HepG2 (cell line): ENCODE results near the gene DSTN. TPM values are rescaled to one million over a fixed set of nuclear protein-coding genes. Genes with fewer than 3 reads are reported as not detected.
A peak's percentile ranks its signal among the peaks of the same experiment; 100 is the strongest.

ENCODE experiments used
- ATF7 ChIP-seq, 2 experiments: fragments of 450-650 bp in 1 of 2; sonication (generic) in 1 of 2; formaldehyde crosslinking in 1 of 2; IDR thresholded peaks; 2 replicates each; pipeline versions ENCODE4 v1.4.0 to v1.6.1; 2016 to 2020; ENCODE audit warnings: antibody characterized with exemption in 1 of 2, mild to moderate bottlenecking in 1 of 2, missing genetic modification reagents in 1 of 2
- CENPT ChIP-seq: sonication (generic); formaldehyde crosslinking; IDR thresholded peaks from 2 replicates; pipeline ENCODE4 v1.8.0; 2022; ENCODE audit warnings: low read depth, mild to moderate bottlenecking, moderate library complexity, missing genetic modification reagents
- KDM2A ChIP-seq: sonication (generic); formaldehyde crosslinking; IDR thresholded peaks from 2 replicates; pipeline ENCODE4 v1.4.0; 2020; ENCODE audit warnings: low read depth, missing genetic modification reagents, borderline replicate concordance
- REPIN1 ChIP-seq: sonication (generic); formaldehyde crosslinking; IDR thresholded peaks from 2 replicates; pipeline ENCODE4 v1.8.0; 2022; ENCODE audit warnings: missing genetic modification reagents, low read depth, mild to moderate bottlenecking, borderline replicate concordance
- SNRNP70 ChIP-seq: fragments of 200-400 bp; formaldehyde crosslinking; IDR thresholded peaks from 2 replicates; pipeline ENCODE4 v1.6.1; 2017; ENCODE audit warnings: mild to moderate bottlenecking, low read depth, low read length, moderate library complexity
- SUZ12 ChIP-seq: fragments of 150-350 bp; IDR thresholded peaks from 2 replicates; pipeline ENCODE4 v1.6.1; 2014; ENCODE audit warnings: low read depth, low read length
- polyA plus RNA-seq, 8 experiments: library from polyadenylated mRNA; depleted of rRNA in 3 of 8; stranded (reverse) in 7 of 8; unstranded in 1 of 8; fragments of >200 nt; fragmentation: Illumina TruSeq in 4 of 8; extraction: Trizol in 4 of 8; gene quantifications; 2 replicates each; pipeline versions ENCODE4 v1.2.1 to v1.2.3, GENCODE V29; 2011 to 2016; ENCODE audit warnings: low read depth in 4 of 8, missing spikeins in 1 of 8, mixed read lengths in 1 of 8; ENCODE audit not compliant: insufficient read depth in 1 of 8
- total RNA-seq, 5 experiments: library from RNA; depleted of rRNA; stranded (reverse); fragments of >200 nt; fragmentation: Illumina TruSeq; extraction: Trizol; gene quantifications; 2 replicates each; pipeline ENCODE4 v1.2.3, GENCODE V29; 2016; ENCODE audit warnings: low read depth in 1 of 5
- TF ChIP-seq, protein P1 (sequence below): sonication (generic); formaldehyde crosslinking; IDR thresholded peaks from 2 replicates; pipeline ENCODE4 v1.4.0; 2020; ENCODE audit warnings: missing genetic modification reagents
- TF ChIP-seq, protein P2 (sequence below), 2 experiments: sonication (generic) in 1 of 2; formaldehyde crosslinking in 1 of 2; IDR thresholded peaks; 2 replicates each; pipeline versions ENCODE4 v1.4.0 to v1.6.1; 2016 to 2020; ENCODE audit warnings: borderline replicate concordance in 1 of 2, low read depth in 1 of 2, mild to moderate bottlenecking in 1 of 2, missing genetic modification reagents in 1 of 2
- TF ChIP-seq, protein P3 (sequence below): IDR thresholded peaks from 2 replicates; pipeline ENCODE4 v1.6.1; 2012; ENCODE audit warnings: low read depth, low read length, improper control_type of control experiment
- TF ChIP-seq, protein P4 (sequence below): sonication (generic); formaldehyde crosslinking; IDR thresholded peaks from 2 replicates; pipeline ENCODE4 v1.5.0; 2020; ENCODE audit warnings: mild to moderate bottlenecking, missing genetic modification reagents
- TF ChIP-seq, protein P5 (sequence below): sonication (generic); formaldehyde crosslinking; conservative IDR thresholded peaks from 2 replicates; pipeline ENCODE4 v1.4.0; 2020; ENCODE audit warnings: missing genetic modification reagents

Gene DSTN
- total and polyA plus RNA-seq, 2 of the 13 experiments (the other 11 are each of a cell fraction or from before 2014, with no cell fraction given), result 27.6 to 106 TPM

DNA sequence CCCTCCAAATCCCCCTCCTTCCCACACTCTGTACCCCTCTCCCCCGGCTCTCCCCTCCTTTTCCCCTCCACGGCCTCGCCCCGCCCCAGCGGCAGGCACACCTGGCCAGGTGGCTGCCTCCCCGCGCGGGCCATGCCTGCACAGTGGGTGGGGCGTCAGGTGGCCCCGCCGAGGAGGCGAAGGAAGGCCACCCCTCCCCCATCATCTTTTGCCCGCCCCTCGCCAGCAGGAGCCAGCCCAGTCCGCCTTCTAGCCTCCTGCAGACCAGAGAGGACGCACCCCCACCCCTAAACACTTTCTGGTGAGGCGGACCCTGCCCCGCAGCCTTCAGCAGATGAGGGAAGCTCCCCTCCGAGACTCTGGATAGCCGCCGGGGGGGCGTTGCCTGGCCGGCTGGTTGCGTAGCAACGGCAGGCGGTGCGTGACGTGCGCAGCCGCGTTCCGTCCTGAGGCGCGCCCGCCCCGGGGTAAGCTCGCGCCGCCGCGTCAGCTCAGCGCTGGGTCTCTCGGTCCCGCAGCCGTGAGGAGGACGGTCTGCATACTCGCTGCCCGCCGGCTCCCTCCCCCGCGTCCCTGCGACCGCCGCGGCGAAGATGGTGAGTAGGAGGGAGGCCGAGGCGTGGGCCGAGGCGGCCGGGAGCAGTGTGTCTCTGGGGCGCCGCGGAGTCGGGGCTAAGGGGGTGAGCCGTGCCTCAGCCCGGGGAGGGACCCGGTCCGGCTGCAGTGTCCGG is at the start of gene DSTN (continued):
- TF ChIP-seq, protein P1, sequence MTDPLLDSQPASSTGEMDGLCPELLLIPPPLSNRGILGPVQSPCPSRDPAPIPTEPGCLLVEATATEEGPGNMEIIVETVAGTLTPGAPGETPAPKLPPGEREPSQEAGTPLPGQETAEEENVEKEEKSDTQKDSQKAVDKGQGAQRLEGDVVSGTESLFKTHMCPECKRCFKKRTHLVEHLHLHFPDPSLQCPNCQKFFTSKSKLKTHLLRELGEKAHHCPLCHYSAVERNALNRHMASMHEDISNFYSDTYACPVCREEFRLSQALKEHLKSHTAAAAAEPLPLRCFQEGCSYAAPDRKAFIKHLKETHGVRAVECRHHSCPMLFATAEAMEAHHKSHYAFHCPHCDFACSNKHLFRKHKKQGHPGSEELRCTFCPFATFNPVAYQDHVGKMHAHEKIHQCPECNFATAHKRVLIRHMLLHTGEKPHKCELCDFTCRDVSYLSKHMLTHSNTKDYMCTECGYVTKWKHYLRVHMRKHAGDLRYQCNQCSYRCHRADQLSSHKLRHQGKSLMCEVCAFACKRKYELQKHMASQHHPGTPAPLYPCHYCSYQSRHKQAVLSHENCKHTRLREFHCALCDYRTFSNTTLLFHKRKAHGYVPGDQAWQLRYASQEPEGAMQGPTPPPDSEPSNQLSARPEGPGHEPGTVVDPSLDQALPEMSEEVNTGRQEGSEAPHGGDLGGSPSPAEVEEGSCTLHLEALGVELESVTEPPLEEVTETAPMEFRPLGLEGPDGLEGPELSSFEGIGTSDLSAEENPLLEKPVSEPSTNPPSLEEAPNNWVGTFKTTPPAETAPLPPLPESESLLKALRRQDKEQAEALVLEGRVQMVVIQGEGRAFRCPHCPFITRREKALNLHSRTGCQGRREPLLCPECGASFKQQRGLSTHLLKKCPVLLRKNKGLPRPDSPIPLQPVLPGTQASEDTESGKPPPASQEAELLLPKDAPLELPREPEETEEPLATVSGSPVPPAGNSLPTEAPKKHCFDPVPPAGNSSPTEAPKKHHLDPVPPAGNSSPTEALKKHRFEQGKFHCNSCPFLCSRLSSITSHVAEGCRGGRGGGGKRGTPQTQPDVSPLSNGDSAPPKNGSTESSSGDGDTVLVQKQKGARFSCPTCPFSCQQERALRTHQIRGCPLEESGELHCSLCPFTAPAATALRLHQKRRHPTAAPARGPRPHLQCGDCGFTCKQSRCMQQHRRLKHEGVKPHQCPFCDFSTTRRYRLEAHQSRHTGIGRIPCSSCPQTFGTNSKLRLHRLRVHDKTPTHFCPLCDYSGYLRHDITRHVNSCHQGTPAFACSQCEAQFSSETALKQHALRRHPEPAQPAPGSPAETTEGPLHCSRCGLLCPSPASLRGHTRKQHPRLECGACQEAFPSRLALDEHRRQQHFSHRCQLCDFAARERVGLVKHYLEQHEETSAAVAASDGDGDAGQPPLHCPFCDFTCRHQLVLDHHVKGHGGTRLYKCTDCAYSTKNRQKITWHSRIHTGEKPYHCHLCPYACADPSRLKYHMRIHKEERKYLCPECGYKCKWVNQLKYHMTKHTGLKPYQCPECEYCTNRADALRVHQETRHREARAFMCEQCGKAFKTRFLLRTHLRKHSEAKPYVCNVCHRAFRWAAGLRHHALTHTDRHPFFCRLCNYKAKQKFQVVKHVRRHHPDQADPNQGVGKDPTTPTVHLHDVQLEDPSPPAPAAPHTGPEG (CRISPR knock-in tag), result 0 out of 2 replicates have a peak, but pooled peaks have one; percentile 68
- TF ChIP-seq ATF7 (IDR thresholded peaks at IDR 0.05), result no peak
- TF ChIP-seq ATF7 (CRISPR knock-in tag; IDR thresholded peaks at IDR 0.05), result no peak; the same call in 1 of the 2 replicates
- TF ChIP-seq, protein P2, sequence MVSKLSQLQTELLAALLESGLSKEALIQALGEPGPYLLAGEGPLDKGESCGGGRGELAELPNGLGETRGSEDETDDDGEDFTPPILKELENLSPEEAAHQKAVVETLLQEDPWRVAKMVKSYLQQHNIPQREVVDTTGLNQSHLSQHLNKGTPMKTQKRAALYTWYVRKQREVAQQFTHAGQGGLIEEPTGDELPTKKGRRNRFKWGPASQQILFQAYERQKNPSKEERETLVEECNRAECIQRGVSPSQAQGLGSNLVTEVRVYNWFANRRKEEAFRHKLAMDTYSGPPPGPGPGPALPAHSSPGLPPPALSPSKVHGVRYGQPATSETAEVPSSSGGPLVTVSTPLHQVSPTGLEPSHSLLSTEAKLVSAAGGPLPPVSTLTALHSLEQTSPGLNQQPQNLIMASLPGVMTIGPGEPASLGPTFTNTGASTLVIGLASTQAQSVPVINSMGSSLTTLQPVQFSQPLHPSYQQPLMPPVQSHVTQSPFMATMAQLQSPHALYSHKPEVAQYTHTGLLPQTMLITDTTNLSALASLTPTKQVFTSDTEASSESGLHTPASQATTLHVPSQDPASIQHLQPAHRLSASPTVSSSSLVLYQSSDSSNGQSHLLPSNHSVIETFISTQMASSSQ (IDR thresholded peaks at IDR 0.05; ENCODE audit: low read depth), result no peak
- TF ChIP-seq, protein P2 (CRISPR knock-in tag; IDR thresholded peaks at IDR 0.05; ENCODE audit: borderline replicate concordance), result no peak
- TF ChIP-seq KDM2A (CRISPR knock-in tag), result peak; percentile 80; the same call in 1 of the 2 replicates
- TF ChIP-seq, protein P3, sequence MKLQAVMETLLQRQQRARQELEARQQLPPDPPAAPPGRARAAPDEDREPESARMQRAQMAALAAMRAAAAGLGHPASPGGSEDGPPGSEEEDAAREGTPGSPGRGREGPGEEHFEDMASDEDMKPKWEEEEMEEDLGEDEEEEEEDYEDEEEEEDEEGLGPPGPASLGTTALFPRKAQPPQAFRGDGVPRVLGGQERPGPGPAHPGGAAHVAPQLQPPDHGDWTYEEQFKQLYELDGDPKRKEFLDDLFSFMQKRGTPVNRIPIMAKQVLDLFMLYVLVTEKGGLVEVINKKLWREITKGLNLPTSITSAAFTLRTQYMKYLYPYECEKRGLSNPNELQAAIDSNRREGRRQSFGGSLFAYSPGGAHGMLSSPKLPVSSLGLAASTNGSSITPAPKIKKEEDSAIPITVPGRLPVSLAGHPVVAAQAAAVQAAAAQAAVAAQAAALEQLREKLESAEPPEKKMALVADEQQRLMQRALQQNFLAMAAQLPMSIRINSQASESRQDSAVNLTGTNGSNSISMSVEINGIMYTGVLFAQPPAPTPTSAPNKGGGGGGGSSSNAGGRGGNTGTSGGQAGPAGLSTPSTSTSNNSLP, result no peak
- no peak for TF ChIP-seq SUZ12
- TF ChIP-seq, protein P4, sequence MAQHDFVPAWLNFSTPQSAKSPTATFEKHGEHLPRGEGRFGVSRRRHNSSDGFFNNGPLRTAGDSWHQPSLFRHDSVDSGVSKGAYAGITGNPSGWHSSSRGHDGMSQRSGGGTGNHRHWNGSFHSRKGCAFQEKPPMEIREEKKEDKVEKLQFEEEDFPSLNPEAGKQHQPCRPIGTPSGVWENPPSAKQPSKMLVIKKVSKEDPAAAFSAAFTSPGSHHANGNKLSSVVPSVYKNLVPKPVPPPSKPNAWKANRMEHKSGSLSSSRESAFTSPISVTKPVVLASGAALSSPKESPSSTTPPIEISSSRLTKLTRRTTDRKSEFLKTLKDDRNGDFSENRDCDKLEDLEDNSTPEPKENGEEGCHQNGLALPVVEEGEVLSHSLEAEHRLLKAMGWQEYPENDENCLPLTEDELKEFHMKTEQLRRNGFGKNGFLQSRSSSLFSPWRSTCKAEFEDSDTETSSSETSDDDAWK (CRISPR knock-in tag), result no peak
- TF ChIP-seq CENPT, result peak; percentile 83; the same call in 1 of the 2 replicates
- TF ChIP-seq, protein P5, sequence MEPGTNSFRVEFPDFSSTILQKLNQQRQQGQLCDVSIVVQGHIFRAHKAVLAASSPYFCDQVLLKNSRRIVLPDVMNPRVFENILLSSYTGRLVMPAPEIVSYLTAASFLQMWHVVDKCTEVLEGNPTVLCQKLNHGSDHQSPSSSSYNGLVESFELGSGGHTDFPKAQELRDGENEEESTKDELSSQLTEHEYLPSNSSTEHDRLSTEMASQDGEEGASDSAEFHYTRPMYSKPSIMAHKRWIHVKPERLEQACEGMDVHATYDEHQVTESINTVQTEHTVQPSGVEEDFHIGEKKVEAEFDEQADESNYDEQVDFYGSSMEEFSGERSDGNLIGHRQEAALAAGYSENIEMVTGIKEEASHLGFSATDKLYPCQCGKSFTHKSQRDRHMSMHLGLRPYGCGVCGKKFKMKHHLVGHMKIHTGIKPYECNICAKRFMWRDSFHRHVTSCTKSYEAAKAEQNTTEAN, result no peak
- peak; percentile 55 for TF ChIP-seq REPIN1 (CRISPR knock-in tag)
- TF ChIP-seq SNRNP70, result no peak
